GM12874 (cell line): ENCODE results near the gene THSD7A.

ENCODE experiments used
- CTCF ChIP-seq: IDR thresholded peaks from 2 replicates; pipeline ENCODE4 v1.5.1; 2011; ENCODE audit warnings: low read depth, mild to moderate bottlenecking, control low read depth, low read length, moderate library complexity; ENCODE audit not compliant: insufficient read depth

Gene THSD7A

GRCh38 chr7:11327633-11328032 is 504.4 kb downstream of the THSD7A start:
- TF ChIP-seq CTCF, result no peak
